GM21526 (cell line): ENCODE measurements around the gene MGST2.

Source experiments
- ATAC-seq: cut with Tn5 transposase; IDR thresholded peaks from one replicate; pipeline ENCODE4 v1.9.1; 2021; ENCODE audit warnings: moderate library complexity; ENCODE audit not compliant: unreplicated experiment, low FRiP score

Gene MGST2

DNA sequence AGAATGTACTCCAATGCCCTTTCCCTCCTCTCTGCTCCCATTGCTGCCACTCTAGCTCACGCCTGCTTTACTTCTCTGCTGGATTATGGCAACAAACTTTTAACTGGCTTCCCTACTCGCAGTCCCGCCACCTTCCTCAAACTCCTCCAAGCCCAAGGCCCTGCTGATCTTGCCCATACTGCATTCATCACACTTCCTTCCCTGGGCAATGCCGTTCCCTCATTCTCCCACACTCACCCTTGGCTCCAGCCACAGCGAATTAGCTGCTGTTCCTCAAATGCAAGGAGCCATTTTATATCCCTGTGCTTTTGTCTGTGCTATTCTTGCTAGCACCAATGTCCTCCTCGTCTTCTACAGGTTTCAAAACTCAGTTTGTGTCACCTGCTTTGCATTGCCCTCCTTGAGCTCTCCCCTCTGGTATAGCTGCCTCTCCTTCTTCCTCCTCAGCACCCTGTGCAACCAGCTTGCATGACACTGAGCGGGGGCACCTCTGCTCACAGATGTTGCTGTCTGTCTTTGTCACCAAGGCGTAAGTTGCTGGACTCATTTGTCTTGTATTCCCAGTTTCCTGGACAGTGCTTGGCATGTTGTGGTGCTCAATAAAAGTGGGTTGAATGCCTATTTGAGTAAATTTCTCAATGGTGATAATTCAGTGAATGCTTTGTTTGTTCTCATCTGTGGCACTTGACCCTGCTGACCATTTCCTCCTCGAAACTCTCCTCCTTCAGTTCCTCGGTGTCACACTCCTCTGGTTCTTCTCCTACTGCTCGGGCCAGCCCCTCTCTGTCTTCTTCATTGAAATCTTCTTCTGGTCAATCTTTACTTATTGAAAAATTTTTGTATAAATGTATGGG, 22.4 kb upstream of the MGST2 start:
- no peak for ATAC-seq

- ATAC-seq, result no peak
Observed at GRCh38 chr4:139645458-139645857, 20.2 kb upstream of the MGST2 start.

DNA sequence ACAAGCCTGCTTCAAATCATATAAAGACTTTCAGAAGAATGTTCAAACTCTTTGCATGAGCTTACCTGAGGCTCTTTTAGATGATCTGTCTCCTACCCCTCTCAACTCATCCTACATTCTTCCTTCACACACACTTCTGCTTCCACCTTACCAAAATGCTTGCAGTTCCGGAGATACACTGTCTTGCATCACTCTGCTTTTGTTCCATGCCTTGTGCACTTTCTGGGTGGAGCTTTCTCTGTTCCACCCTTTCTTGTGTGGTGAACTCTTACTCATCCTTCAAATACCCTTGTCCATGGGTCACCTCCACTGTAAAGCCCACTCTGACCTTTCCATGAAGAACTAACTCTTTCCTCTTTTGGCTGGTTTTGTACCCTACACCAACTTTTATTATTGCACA, 18.4 kb upstream of the MGST2 start:
- ATAC-seq, result no peak

DNA sequence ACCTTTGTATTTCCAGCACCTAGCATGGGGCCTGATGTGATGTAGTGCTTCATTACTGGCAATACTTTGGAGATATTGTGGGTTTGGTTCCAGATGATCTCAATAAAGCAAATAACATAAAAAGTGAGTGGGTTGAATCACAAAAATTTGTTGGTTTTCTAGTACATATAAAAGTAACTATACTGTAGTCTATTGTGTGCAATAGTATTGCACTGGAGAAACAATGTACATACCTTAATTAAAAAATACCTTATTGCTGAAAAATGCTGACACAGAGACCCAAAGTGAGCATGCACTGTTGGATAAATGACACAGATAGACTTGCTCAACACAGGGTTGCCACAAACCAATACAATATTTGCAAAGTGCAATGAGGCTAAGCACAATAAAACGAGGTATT, 17.7 kb upstream of the MGST2 start:
- no peak for ATAC-seq

GRCh38 chr4:139651282-139652194, 14.1 kb upstream of the MGST2 start:
- ATAC-seq, result peak; percentile 87

- ATAC-seq, result no peak
Observed at GRCh38 chr4:139654516-139654915, 11.1 kb upstream of the MGST2 start.

DNA sequence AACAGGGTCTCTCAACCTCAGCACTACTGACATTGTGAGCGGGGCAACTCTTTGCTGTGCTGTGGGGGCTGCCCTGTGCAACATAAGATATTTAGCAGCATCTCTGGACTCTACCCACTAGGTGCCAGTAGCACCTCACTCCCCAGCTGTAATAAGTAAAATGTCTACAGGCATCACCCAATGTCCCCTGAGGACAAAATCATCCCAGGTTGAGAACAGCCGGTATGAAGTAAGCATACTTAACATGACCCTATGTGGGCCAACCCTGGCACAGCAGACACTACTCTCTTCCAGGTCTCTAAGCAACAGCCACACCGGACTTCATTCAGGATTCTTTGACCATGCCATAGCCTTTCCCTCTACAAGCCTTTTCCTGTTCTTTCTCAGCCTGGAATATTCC, 10.5 kb upstream of the MGST2 start:
- ATAC-seq, result no peak

DNA sequence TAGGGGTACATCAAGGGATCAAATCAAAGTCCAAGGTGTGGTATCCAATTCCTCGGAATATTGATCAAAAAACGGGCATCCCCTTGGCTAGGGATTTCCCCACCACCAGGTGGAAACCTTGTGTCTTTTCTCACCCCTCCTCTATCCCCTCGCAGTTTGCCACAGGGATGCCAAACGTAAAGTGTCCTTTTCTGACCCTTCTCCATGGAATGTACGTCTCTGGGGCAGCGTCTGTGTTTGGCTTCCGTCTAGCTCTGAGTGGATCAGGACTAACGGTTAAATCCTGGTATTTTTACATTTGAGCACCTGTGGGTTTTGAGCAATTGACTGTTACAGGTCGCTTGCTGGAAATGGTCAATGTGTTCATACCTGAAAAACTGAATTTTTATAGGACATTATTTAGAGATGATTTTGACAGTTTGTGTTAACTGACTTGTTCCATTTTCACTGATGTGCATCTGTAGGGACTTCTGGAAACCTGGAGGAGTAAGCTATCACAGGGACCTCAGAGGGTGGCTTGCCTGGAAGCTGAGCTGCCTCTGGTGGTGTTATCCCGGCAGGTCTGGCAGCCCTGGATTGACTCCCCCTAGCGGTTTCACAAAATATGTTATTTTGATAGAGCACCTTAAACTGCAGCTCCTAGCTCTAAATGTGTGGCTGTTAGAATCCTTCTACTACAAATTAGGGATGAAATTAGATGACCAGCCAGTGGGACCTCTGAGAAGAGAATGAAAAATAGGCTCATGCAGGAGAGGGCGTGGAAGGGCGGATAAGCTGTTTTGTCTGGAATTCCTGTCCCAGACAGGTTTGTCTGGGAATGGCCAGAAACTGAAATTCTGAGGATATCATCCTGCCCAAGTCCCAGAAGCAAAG, 8.8 kb upstream of the MGST2 start:
- ATAC-seq, result peak; percentile 64

DNA sequence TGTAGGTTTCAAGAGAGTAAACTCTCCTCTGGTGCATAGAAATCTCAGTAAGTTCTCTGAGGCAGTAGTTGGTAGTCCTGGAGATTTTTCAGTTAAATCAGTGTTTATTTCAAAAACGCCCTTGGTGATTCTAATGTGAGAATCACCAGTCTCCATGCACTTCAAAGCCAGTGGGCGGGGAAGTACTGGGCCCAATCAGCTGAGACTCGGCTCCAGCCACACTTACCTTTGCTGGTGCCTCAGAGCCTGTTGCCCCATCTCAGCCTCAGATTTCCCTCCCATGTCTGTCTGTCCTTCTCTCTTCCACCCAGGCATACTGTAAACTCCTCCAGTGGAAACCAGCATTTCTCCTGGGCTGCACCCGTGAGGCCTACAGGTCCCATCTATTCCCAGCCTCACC, 7.4 kb upstream of the MGST2 start:
- ATAC-seq, result no peak

DNA sequence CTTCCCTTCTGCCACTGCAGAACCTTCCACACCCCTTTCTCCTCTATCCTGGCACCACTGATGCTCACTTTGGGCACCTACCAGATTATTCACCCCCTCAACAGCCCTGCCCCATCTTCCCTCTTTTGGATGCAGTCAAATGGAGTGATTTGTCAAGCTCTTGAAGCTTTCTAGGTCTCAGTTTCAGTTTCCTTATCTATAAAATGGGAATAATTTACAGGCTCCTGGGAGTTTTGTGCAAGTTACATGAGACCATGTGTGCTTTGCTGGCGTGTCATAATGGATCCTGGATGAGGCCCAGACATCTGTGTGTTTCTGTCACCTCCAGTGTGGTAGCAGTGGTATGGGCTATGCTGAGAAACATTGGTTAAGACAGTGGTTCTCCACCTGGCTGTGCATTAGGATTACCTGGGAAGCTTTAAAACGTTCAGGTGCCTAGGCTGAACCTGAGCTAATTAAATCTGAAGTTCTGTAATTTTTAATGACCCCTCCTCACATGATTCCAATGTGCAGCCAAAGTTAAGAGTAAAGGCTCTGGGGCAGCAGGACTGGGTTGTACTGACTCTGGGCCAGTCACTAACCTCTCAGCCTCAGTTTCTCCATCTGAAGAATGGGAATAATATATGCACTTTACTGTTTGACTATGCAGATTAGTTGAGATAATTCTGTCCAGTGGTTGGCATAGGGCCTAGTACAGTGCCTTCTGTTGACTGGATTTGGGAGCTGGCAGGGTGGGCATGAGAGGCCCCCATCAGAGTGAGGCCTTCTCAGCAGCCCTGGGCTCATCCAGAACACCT, 6.8 kb upstream of the MGST2 start:
- no peak for ATAC-seq

GRCh38 chr4:139659735-139660424, 5.7 kb upstream of the MGST2 start:
- ATAC-seq, result no peak

- ATAC-seq, result no peak
Observed at GRCh38 chr4:139660568-139661043, 5.0 kb upstream of the MGST2 start.

DNA sequence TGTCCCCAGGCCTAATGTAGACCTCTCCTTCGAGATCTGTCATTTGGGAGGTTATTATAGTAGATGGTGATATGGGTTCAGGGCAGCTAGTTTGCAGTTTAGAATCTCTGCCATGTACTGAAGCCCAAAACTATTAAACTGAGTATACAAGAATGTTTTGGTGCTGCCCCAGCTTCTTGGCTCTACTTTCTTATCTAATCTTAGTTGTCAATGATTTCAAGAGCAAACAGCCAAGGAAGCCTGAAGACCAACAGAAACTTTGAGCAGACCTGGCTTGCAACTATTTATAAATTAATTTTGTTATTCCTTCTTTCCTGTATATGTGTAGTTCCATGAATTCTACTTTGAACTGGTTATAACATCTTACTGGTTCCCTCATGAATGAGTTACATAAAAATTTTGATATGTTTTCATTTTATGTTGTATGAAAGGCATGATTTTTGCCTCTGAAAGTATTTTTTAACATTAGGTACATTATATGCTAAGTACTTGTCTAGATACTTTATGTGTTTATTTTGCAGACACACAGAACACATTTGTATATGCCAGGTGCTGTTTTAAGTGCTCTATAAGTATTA, 2.0 kb upstream of the MGST2 start:
- no peak for ATAC-seq

- no peak for ATAC-seq
Observed at GRCh38 chr4:139664442-139664841, 1.2 kb upstream of the MGST2 start.

GRCh38 chr4:139665079-139665689, 435 bp upstream of the MGST2 start:
- peak; percentile 22 for ATAC-seq

- ATAC-seq, result no peak
Observed at GRCh38 chr4:139666735-139667281, 1.2 kb downstream of the MGST2 start.

DNA sequence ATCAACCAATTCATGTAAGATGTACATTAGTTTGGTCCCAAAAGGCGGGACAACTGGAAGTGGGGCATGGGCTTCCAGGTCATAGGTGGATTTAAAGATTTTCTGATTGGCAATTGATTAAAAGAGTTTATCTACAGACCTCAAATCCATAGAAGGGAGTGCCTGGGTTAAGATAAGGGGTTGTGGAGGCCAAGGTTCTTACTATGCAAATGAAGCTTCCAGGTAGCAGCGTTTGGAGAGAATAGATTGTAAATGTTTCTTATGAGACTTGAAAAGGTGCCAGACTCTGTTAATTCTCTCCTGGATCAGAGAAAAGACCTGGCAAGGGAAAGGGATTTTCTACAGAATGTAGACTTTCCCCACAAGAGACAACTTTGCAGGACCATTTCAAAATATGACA, 2.4 kb downstream of the MGST2 start:
- ATAC-seq, result no peak

DNA sequence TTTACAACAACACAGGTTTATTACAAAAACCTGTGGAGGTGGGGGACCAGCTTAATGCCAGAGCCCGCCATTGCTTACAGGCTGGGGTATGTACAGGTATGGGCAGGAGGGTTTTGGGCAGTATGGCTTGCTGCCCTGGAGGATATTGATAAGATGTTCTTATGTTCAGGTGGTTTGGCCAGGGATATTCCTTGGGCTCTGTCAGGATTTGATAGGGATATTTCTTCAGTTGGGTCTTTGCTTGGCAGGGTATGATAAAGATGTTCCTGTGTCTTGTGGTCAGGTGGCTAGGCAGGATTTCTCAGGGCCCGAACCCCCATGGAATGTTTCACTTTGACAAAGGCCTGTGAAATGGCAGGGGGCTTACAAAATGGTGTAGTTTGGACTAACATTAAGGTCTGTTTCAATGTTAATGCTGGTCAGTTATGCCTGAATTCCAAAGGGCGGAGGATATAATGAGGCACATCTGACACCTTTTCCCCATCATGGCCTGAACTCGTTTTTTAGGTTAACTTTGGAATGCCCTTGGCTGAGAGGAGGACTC, 3.1 kb downstream of the MGST2 start:
- no peak for ATAC-seq
